Measurements from ENCODE around the gene RTN3.

- TF ChIP-seq CTCF (IDR thresholded peaks at IDR 0.05; ENCODE audit: poor library complexity, severe bottlenecking) (no peak), POLR2AphosphoS5 (IDR thresholded peaks at IDR 0.05) (no peak), EZH2 (IDR thresholded peaks at IDR 0.05; ENCODE audit: borderline replicate concordance, insufficient read depth, low read length, poor library complexity, severe bottlenecking) (no peak), EP300 (conservative IDR thresholded peaks at IDR 0.05; ENCODE audit: poor library complexity, severe bottlenecking) (no peak), TAF1 (IDR thresholded peaks at IDR 0.05; ENCODE audit: low read depth) (no peak)
Measured at GRCh38 chr11:63782749-63783148, 101.4 kb downstream of the RTN3 start.

Measured in neural cell (in vitro differentiated cells).